GM19372 (cell line): ENCODE measurements around the gene SYNGAP1.
"Not testable (repeated sequence)": the region's sequence is repeated elsewhere in the genome, so short reads cannot be mapped to it uniquely, and the experiment has no call there.

Experiments
- ATAC-seq: cut with Tn5 transposase; IDR thresholded peaks from one replicate; pipeline ENCODE4 v1.9.1; 2021; ENCODE audit warnings: mild to moderate bottlenecking, low read depth, moderate library complexity; ENCODE audit not compliant: unreplicated experiment

SYNGAP1 gene

DNA sequence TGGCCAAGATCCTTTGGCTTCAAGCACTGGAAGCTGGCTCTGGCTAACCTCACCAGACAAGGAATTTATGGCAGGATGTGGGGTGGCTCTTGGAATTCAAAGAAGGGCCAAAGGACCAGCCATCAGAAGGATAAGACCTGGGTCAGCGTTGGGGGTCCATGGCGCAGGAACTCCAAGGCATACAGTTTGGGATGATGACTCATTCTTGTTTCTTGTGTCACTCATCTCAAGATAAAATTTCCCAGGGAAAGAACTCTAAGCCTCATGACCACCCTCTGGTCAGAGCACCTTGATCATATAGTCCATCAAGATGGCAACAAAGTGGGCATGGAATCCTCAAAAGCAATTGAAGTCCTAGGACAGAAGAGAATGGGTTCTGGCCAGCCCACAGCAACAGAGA lies 39.4 kb downstream of the SYNGAP1 start:
- ATAC-seq = no peak

DNA sequence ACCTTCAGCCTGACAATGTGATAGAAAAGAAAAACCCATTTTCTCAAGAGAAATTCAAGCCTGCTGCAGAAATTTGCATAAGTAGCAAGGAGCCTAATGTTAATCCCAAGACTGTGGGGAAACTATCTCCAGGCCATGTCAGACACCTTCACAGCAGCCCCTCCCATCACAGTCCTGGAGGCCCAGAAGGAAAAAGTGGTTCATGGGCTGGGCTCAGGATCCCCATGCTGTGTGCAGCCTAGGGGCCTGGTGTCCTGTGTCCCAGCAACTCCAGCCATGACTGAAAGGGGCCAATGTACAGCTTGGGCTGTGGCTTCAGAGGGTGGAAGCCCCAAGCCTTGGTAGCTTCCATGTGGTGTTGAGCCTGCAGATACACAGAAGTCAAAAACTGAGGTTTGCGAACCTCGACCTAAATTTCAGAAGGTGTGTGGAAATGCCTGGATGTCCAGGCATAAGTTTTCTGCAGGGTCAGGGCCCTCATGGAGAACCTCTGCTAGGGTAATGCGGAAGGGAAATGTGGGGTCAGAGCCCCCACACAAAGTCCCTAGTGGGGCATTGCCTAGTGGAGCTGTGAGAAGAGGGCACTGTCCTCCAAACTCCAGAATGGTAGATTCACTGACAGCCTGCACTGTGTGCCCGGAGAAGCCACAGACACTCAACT lies 46.3 kb downstream of the SYNGAP1 start:
- no peak for ATAC-seq

DNA sequence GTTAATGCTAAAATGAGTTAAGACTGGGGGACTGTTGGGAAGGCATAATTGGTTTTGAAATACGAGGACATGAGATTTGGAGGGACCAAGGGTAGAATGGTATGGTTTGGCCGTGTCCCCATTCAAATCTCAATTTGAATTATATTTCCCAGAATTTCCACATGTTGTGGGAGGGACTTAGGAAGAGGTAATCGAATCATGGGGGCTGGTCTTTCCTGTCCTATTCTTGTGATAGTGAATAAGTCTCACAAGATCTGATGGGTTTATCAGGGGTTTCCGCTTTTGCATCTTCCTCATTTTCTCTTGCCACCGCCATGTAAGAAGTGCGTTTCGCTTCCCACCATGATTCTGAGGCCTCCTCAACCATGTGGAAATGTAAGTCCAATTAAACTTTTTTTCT lies 47.2 kb downstream of the SYNGAP1 start:
- no peak for ATAC-seq

DNA sequence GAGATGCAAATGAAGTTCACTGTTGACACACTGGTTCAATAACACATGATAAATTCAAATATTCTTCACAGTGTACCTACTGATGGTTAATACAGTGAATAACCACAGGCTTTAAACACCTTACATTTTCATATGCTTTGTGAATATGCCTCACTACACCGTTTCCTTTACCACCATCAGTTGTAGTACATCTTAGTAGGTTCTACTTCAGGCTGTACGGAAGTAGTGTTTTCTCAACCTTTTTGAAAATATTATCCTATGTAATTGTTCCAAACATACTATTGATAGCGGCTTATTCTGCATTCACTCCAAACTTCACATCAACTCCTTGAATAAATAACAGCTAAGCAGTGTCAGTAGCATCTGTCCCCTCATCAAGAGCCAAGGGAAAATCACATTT lies 49.8 kb downstream of the SYNGAP1 start:
- ATAC-seq = no peak

DNA sequence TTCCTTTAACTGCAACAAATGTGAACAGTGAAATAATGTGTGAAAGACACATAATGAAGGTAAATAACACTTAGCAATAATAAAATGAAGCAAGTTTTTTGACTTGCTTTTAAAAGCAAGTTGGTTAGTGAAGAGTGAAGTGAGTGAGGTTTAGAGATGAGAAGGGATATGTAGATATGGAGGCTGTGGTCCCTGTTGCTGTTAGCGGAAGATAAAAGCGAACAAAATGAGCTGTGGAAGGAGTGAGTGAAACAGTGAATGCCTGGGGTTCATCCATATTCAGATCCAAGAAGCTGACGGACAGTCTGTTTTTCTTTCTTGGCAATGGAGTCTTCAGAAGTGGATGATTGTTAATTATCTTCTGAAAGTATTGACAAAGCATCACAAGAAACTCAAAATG lies 58.0 kb downstream of the SYNGAP1 start:
- no peak for ATAC-seq

DNA sequence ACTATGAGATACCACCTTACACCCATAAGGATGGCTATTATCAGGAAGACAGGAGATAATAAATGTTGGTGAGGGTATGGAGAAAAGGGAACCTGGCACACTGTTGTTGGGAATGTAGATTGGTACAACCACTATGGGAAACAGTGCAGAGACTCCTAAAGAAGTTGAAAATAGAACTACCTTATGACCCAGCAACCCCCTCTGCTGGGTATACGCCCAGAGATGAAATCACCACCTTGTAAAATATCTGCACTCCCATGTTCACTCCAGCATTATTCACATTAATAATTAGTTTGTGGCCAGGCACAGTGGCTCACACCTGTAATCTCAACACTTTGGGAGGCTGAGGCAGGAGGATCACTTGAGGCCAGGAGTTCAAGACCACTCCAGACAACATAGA lies 61.3 kb downstream of the SYNGAP1 start:
- ATAC-seq = no peak

DNA sequence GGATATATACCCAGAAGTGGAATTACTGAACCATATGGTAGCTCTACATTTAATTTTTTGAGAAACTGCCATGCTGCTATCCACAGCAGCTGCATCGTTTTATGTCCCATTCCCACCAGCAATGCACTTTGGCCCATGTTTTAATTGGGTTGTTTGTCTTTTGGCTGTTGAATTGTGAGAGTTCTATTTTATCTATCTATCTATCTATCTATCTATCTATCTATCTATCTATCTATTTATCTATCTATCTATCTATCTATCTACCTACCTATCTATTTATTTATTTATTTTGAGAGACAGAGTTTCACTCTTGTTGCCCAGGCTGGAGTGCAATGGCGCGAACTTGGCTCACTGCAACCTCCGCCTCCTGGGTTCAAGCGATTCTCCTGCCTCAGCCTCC lies 62.8 kb downstream of the SYNGAP1 start:
- not testable (repeated sequence) for ATAC-seq

DNA sequence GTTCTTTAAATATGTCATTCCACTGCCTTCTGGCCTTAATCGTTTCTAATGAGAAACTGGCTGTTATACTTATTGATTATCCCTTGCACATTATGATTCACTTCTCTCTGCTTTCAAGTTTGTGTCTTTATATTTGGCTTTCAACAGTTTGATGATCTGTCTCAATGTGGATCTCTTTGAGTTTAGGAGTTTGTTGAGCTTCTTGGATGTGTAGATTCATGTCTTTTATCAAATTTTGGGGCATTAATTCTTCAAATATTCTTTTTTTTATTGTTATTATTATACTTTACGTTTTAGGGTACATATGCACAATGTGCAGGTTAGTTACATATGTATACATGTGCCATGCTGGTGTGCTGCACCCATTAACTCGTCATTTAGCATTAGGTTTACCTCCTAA lies 63.8 kb downstream of the SYNGAP1 start:
- ATAC-seq = no peak

DNA sequence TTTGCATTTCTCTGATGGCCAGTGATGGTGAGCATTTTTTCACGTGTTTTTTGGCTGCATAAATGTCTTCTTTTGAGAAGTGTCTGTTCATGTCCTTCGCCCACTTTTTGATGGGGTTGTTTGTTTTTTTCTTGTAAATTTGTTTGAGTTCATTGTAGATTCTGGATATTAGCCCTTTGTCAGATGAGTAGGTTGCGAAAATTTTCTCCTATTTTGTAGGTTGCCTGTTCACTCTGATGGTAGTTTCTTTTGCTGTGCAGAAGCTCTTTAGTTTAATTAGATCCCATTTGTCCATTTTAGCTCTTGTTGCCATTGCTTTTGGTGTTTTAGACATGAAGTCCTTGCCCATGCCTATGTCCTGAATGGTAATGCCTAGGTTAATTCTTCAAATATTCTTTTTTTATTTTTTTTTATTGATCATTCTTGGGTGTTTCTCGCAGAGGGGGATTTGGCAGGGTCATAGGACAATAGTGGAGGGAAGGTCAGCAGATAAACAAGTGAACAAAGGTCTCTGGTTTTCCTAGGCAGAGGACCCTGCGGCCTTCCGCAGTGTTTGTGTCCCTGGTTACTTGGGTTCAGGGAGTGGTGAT lies 64.9 kb downstream of the SYNGAP1 start:
- ATAC-seq = not testable (repeated sequence)

DNA sequence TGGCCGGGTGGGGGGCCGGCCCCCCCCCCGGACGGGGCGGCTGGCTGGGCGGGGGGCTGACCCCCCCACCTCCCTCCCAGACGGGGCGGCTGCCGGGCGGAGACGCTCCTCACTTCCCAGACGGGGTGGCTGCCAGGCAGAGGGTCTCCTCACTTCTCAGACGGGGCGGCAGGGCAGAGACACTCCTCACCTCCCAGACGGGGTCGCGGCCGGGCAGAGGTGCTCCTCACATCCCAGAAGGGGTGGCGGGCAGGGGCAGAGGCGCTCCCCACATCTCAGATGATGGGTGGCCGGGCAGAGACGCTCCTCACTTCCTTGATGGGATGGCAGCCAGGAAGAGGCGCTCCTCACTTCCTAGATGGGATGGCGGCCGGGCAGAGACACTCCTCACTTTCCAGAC lies 65.8 kb downstream of the SYNGAP1 start:
- not testable (repeated sequence) for ATAC-seq

DNA sequence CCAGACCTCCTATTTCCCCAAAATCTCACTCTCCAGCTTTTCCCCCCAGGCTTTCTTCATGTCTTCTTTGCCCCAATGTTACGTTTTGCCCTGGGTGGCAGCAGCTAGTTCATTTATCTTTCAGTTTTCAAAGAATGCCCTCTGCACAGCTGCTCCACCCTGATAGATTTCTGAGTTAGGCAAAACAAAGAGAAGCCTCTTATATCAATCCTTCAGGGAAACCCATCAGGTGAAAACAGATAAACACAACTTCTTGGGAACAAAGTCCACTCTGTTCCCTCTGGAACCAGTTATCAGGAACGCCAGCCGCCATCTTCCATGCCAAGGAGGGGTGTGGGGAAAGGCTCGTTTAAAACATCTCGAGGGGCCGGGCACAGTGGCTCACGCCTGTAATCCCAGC lies 68.5 kb downstream of the SYNGAP1 start:
- ATAC-seq = no peak

DNA sequence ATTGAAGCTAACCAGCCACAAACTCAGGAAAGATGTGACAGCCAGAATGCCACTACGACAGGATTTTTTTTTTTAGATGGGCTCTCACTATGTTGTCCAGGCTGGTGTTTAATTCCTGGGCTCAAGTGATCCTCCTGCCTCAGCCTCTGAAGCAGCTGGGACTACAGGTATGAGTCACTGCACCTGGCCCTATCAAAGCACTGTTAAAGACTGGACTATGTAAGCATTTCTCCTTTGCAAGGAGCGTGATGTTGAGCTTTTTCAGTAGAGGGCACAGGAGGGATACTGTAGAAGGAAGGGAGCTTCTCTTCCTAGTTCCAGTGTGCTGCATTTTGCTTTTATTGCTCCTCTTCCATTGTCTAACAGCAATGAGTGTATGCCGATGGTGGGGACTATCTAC lies 70.3 kb downstream of the SYNGAP1 start:
- ATAC-seq = no peak

DNA sequence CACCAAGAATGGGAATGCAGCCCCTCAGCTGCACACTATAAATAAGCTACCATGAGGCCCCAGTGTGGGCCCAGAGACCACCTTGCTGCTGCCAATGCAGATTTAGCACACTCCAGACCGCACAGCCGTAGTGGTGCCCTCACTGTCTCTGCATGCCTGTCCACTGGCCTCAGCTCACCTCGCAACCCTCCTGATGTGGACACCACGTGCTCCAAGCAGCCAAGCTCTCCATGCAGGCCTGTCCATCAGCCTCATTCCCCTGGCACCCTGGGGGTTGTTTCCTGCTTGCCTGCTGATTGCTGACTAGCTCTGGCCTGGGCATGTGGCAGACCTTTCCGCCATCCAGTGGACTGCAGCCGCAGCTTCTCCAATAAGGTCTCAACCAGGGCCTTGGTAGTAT lies 70.8 kb downstream of the SYNGAP1 start:
- no peak for ATAC-seq

DNA sequence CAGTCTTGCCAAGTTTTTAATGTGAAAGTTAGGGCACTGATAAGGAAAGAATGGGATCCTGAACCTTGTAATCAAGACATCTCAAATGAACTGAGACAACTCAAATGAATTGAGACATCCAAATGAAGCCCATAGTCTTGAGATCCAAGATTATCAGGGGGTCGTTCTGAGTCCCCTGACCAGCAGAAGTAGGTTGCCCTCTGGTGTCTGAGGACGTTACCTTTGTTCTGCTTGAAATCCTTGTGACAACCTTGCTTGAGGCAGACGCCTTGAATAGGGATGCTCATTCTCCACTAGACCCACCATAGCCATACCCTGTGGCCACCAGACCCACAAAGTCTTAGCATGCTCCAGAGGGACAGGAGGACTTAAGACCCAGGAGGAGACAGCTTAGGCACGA lies 72.2 kb downstream of the SYNGAP1 start:
- ATAC-seq = no peak

DNA sequence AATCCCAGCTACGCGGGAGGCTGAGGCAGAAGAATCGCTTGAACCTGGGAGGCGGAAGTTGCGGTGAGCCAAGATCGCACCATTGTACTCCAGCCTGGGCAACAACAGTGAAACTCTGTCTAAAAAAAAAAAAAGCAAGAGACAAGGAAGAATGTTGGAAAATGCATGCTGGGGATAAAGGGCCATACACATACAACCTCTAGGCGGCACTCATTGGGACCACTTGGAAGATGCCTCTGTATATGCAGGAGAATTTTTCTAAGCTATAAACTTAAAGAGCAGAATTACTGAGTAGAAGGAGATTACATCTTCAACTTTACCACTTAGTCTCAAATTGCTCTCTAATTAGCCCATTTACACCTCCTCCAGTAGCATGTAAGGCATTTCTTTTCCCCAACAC lies 77.3 kb downstream of the SYNGAP1 start:
- ATAC-seq = no peak

DNA sequence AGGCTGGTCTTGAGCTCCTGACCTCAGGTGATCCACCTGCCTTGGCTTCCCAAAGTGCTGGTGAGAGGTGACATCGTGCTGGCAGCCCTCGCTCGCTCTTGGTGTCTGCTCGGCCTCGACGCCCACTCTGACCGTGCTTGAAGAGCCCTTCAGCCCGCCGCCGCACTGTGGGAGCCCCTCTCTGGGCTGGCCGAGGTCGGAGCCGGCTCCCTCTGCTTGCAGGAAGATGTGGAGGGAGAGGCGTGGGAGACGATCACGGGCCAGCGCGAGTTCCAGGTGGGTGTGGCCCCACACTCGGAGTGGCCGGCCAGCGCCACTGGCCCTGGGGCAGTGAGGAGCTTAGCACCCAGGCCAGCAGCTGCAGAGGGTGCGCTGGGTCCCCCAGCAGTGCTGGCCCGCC lies 82.6 kb downstream of the SYNGAP1 start:
- ATAC-seq = no peak

DNA sequence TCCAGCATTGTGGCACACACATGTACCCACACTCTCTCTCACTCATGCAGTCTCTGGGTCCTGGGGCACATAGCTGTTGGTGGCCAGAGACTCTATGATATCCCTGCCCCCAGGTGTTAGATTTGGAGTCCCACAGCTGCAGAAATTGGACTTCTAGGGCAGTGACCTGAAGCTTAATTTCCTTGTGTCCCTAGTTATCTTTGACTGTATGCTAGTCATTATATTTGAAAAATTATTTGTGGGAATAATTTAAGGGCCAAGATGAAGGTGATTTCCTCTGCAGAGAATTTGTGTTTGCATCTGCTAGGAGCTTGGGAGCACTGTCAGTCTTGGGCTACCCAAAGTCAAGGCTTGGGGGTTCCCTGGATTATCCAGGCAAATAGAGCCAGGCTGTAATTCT lies 84.6 kb downstream of the SYNGAP1 start:
- no peak for ATAC-seq
